ENCODE data around the gene PTX4.
A peak's percentile ranks its signal among the peaks of the same experiment; 100 is the strongest.

Gene PTX4, protein sequence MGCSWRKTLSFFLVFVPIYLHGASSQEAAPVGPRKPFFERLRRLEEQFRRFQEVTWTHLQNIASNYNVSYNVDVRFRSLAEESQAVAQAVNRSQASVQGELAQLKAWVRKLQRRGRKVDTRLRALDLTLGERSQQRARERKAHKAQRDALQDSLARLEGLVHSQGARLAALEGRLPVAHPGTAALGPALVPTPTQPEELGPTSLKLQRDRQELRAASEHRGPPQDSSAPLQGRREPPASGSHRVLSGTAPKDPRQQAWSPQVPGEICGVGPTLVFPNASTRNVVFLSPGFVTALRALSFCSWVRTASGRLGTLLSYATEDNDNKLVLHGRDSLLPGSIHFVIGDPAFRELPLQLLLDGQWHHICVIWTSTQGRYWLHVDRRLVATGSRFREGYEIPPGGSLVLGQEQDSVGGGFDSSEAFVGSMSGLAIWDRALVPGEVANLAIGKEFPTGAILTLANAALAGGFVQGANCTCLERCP

DNA sequence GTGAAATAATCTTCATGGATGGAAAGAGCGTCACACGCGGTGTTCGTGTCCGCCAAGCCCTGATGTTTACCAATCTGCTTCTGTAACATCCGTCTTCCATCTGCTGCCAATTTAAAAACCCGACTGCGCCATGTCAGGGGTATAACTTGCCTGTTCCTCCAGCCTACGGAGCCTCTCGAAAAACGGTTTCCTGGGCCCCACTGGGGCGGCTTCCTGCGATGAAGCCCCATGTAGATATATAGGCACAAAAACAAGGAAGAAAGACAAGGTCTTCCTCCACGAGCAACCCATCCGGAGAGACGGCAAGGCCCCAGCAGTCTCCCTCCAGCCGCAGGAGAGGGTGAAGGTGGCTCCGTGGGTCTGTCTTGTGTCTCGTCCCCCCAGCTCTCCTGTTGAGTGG is at the start of gene PTX4:
TSS of gene PTX4 (minus strand) at position 326 of the 400 bp plus-strand sequence. CDS start at position 291, 35 bp downstream.
- H3K4me2 ChIP-seq: no peak within 1 kb of the TSS
- H3K36me3 ChIP-seq: no peaks in the 10 kb centered on the region
- no peak within 1 kb of the TSS for H3K9ac ChIP-seq
- no peaks in the 10 kb centered on the region for H3K9me3 ChIP-seq
- H3K4me1 ChIP-seq: peaks cover 10% of the 10 kb centered on the region
- H4K20me1 ChIP-seq: peaks cover under 1% of the 10 kb centered on the region; the same call in 1 of the 2 replicates
- H3K4me3 ChIP-seq: no peak within 1 kb of the TSS
- H3K27me3 ChIP-seq: no peaks in the 10 kb centered on the region
- H3K27ac ChIP-seq: no peak within 1 kb of the TSS
- no peak for TF ChIP-seq Cebpa-rat (IDR thresholded peaks at IDR 0.05)

DNA sequence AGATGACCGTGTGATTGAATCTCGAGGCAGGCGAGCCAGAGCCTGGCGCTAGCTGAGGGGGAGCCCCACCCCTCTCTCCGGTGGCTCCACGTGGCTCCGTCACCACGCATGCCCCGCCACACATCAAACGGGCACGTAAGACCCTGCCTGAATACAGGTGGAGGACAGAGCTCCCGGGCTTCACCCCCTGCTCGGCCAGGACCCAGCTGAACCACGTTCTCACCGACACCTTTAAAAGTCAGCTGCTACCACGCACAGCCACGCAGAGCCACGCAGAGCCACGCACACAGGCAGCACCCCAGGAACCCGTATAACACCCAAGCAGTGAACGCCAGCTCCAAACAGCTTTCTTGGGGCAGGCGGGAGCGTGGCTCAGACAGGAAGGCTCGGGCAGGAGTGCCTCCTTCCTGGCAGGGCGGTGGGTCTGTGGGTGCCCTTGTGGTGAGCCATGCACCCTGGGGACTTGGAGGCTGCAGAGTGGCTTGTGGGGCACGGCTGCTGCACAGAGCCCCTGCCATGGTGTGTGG is 49.1 kb upstream of the PTX4 start:
- H4K20me1 ChIP-seq: peaks cover 100% of the 10 kb centered on the region
- H3K9ac ChIP-seq: no peak overlapping the region
- peak overlapping the region; percentile 91 for H3K4me2 ChIP-seq
- H3K4me1 ChIP-seq: peaks cover 100% of the 10 kb centered on the region
- no peak for TF ChIP-seq Cebpa-rat (IDR thresholded peaks at IDR 0.05)
- peak overlapping the region; percentile 43 for H3K4me3 ChIP-seq
- H3K27me3 ChIP-seq: peaks cover 89% of the 10 kb centered on the region
- no peak overlapping the region for H3K27ac ChIP-seq
- H3K9me3 ChIP-seq: no peaks in the 10 kb centered on the region
- no peaks in the 10 kb centered on the region; the same call in 1 of the 2 replicates for H3K36me3 ChIP-seq

DNA sequence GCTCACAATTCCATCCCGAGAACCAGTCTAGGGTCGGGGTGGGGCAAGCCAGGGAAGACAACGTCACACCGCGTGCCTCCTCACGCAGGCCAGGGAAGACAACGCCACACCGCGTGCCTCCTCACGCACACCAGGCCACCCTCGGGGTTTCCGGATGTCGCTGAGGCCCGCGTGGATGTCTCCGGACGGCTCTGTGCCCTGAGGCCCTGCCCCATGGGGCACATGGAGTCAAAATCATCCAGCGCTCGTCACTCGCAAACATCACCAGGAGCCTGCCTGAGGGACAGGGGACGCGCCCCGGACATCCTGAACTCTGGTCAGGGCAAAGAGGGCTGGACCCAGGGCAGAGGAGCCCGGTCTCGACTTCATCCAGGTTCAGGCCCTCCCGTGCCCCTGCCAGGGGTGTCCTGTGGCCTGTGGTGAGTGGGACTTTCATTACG is 48.4 kb upstream of the PTX4 start:
- H3K27me3 ChIP-seq: peaks cover 89% of the 10 kb centered on the region
- H3K4me1 ChIP-seq: peaks cover 100% of the 10 kb centered on the region
- H3K36me3 ChIP-seq: no peaks in the 10 kb centered on the region; the same call in 1 of the 2 replicates
- H3K9me3 ChIP-seq: no peaks in the 10 kb centered on the region
- no peak overlapping the region for H3K27ac ChIP-seq
- H4K20me1 ChIP-seq: peaks cover 100% of the 10 kb centered on the region
- TF ChIP-seq Cebpa-rat (IDR thresholded peaks at IDR 0.05): no peak
- H3K4me2 ChIP-seq: peak overlapping the region; percentile 91
- peak overlapping the region; percentile 43; the same call in 1 of the 2 replicates for H3K4me3 ChIP-seq
- H3K9ac ChIP-seq: no peak overlapping the region; the same call in 1 of the 2 replicates

DNA sequence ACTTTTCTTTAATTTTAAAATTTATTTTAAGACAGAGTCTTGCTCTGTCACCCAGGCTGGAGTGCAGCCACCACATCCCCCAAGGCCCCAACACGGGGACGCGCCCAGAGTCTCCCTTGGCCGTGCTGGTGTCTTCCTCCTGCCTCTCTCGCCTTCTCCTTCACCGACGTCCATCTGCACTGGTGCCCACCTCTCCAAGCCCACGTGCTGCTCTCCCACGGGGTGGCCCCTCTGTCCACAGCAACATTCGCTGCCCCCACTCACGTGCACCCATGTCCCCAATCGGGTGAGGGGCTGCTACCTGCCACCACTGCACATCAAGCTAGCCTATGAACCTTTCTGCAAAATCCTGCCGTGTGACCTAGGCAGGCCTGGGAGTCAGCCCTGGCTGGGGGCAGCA is 47.9 kb upstream of the PTX4 start:
- no peaks in the 10 kb centered on the region for H3K9me3 ChIP-seq
- no peak overlapping the region for H3K27ac ChIP-seq
- H3K27me3 ChIP-seq: peaks cover 89% of the 10 kb centered on the region
- H3K36me3 ChIP-seq: no peaks in the 10 kb centered on the region; the same call in 1 of the 2 replicates
- peak overlapping the region; percentile 91 for H3K4me2 ChIP-seq
- H3K9ac ChIP-seq: no peak overlapping the region
- H3K4me3 ChIP-seq: no peak overlapping the region
- peaks cover 100% of the 10 kb centered on the region for H3K4me1 ChIP-seq
- H4K20me1 ChIP-seq: peaks cover 100% of the 10 kb centered on the region
- TF ChIP-seq Cebpa-rat (IDR thresholded peaks at IDR 0.05): no peak

DNA sequence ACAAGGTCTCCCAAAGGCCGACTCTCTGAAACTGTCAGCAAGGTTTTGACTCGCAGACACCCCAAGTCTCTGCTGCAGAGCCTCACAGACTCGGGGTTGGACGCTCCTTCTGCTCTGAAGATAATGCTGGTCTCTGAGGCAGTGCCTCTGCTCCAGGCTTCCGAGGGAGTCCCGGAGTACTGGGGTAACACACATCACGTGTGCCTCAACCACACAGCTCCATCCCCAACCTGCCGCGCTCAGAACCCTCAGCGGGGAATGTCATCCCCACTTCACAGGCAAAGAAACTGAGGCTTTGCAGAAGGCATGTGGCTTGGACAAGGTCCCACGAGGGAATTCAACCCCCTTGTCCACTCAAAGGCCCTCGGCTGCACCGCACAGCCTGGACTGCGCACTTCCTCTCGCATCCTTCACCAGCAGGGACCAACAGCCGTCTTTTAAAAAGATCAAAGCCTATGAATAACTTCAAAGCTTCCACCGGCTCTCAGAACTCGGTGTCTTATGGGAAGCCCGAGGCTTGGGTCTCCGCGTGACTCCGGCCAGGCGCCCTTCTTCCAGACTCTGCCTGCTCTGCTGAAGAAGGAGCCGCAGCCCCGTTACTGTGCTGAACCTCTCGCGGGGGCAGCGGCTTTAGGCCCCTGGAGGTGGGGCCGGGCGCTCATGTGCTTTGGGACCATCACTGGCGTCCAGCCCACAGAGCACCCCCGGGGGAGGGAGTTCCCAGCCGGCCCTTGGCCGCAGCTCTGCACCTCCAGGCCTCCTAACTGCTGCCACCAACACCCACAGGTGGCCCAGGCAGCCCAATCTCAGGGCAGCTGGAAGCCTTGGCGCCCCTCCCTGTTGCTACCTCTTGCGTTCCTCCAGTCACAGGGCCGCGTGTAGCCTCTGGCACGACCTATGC is 46.9 kb upstream of the PTX4 start:
- H3K4me2 ChIP-seq: peak overlapping the region; percentile 91
- H3K27ac ChIP-seq: no peak overlapping the region
- H3K27me3 ChIP-seq: peaks cover 90% of the 10 kb centered on the region
- peaks cover 100% of the 10 kb centered on the region for H3K4me1 ChIP-seq
- no peak for TF ChIP-seq Cebpa-rat (IDR thresholded peaks at IDR 0.05)
- H3K9me3 ChIP-seq: no peaks in the 10 kb centered on the region
- no peak overlapping the region for H3K4me3 ChIP-seq
- H3K36me3 ChIP-seq: no peaks in the 10 kb centered on the region; the same call in 1 of the 2 replicates
- H4K20me1 ChIP-seq: peaks cover 100% of the 10 kb centered on the region
- no peak overlapping the region for H3K9ac ChIP-seq

DNA sequence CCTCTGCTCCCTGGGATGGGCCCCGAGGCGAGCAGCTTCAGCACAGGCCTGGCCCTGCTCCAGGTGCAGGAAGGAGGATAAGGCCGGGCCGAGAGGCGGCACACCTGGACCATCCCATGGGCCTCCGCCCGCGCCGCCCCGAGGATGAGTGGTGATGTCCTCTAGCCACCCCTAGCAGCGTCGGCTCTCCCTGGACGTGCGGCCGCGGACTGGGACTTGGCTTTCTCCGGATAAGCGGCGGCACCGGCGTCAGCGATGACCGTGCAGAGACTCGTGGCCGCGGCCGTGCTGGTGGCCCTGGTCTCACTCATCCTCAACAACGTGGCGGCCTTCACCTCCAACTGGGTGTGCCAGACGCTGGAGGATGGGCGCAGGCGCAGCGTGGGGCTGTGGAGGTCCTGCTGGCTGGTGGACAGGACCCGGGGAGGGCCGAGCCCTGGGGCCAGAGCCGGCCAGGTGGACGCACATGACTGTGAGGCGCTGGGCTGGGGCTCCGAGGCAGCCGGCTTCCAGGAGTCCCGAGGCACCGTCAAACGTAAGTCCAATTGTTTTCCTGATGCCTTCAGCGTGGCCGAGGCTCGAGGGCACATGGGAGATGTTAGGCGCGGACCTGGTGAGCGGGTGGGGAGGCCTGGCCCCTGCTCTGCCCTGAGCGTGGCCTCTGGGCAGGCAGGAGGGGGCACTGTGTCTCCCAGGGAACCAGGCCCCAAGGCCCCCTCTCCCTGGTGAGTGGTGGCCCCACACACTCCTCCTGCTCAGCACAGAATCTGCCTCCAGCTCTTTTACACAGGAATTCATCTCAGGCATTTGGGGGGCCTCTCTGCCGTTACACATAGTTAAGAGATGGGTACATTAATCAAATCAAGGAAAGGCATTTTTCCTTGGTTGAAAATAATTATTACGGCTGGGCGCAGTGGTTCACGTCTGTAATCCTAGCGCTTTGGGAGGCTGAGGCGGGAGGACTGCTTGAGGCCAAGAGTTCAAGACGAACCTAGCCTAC is 45.6 kb upstream of the PTX4 start:
- Histone ChIP-seq H3K9ac (no peak overlapping the region), H3K4me1 (peaks cover 88% of the 10 kb centered on the region), H4K20me1 (peaks cover 100% of the 10 kb centered on the region), H3K36me3 (no peaks in the 10 kb centered on the region; the same call in 1 of the 2 replicates), H3K4me2 (peak overlapping the region; percentile 92), H3K4me3 (no peak overlapping the region), H3K27me3 (peaks cover 81% of the 10 kb centered on the region), H3K9me3 (no peaks in the 10 kb centered on the region), H3K27ac (no peak overlapping the region)
- no peak for TF ChIP-seq Cebpa-rat (IDR thresholded peaks at IDR 0.05)

DNA sequence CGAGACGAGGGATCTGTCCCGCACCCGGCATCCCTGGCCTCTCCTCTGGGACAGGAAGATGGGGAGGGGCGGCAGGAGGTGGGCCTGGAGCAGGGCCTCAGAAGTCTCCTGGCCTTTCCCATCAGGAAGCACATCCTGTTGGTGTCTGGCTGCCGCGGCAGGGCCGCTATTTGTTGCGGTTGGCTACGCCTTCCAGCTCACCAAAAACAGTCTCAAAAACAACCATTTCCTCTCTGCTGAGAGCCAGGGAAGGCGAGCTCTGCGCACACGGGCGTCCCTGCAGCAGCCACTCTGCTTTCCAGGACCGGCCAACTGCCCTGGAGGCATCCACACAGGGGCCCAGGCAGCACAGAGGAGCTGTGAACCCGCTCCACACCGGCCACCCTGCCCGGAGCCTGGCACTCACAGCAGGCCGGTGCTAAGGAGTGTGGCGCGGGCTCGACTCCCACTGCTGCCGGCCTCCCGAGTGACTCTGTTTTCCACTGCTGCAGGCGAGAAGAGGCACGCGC is 44.8 kb upstream of the PTX4 start, which contains the start of gene TMEM204:
TSS of gene TMEM204 (plus strand) at position 224 of the 509 bp plus-strand sequence. CDS start 610 bp downstream, outside the sequence.
- peaks cover 80% of the 10 kb centered on the region for H3K4me1 ChIP-seq
- peaks cover 100% of the 10 kb centered on the region for H4K20me1 ChIP-seq
- peak within 1 kb of the TSS; percentile 37; the same call in 1 of the 2 replicates for H3K4me3 ChIP-seq
- H3K27me3 ChIP-seq: peaks cover 80% of the 10 kb centered on the region
- no peaks in the 10 kb centered on the region for H3K9me3 ChIP-seq
- no peak for TF ChIP-seq Cebpa-rat (IDR thresholded peaks at IDR 0.05)
- peak within 1 kb of the TSS; percentile 8; the same call in 1 of the 2 replicates for H3K9ac ChIP-seq
- H3K36me3 ChIP-seq: no peaks in the 10 kb centered on the region; the same call in 1 of the 2 replicates
- H3K27ac ChIP-seq: no peak within 1 kb of the TSS
- H3K4me2 ChIP-seq: peak within 1 kb of the TSS; percentile 92

DNA sequence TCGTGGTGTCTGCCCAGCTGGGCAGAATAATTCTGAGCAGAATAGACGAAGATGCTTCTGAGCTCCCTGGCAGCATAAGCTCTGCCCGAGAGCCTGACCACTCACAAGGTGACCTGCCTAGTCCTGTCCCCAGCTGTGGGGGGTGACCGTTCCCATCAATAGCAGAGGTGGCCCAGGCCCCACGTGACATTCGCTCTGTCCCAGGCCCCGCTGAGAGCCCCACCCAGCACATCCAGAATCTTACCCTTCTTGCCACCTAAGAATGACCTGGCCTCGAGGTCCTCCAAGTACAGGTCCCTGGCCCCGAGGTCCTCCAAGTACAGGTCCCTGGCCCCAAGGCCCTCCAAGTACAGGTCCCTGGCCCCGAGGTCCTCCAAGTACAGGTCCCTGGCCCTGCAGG is 44.0 kb upstream of the PTX4 start:
- Histone ChIP-seq H3K27me3 (peaks cover 79% of the 10 kb centered on the region), H3K27ac (no peak overlapping the region), H3K9me3 (no peaks in the 10 kb centered on the region), H3K36me3 (no peaks in the 10 kb centered on the region; the same call in 1 of the 2 replicates), H3K4me3 (0 out of 2 replicates have a peak overlapping the region, but pooled peaks have one; percentile 37), H4K20me1 (peaks cover 92% of the 10 kb centered on the region), H3K4me1 (peaks cover 77% of the 10 kb centered on the region), H3K9ac (no peak overlapping the region), H3K4me2 (peak overlapping the region; percentile 92)
- TF ChIP-seq Cebpa-rat (IDR thresholded peaks at IDR 0.05): no peak

Measured in BLaER1 (cell line).